GM23248 (cell line): Measurements from ENCODE around the gene ARRB1. TPM values are rescaled to one million over a fixed set of nuclear protein-coding genes. Genes with fewer than 3 reads are reported as not detected.

Experiments
- DNase-seq: peaks from one replicate; pipeline ENCODE4 v3.0.0-alpha.2; 2015
- H2AFZ ChIP-seq: fragments of 200-600 bp; sonication (generic); 2 replicates; pipeline ENCODE4 v1.6.1; 2016; ENCODE audit warnings: antibody characterized with exemption
- H3F3A ChIP-seq: fragments of 200-600 bp; sonication (generic); 2 replicates; pipeline ENCODE4 v1.6.1; 2016; ENCODE audit warnings: mild to moderate bottlenecking, antibody characterized with exemption, mixed run types; ENCODE audit not compliant: insufficient read depth
- H3K27ac ChIP-seq: fragments of 200-600 bp; sonication (generic); 2 replicates; pipeline ENCODE4 v1.5.1; 2016; ENCODE audit warnings: mild to moderate bottlenecking
- H3K27me3 ChIP-seq: fragments of 200-600 bp; sonication (generic); replicated peaks from 2 replicates; pipeline ENCODE4 v1.6.1; 2016; ENCODE audit warnings: mild to moderate bottlenecking; ENCODE audit not compliant: insufficient read depth
- H3K36me3 ChIP-seq: fragments of 200-600 bp; sonication (generic); 2 replicates; pipeline ENCODE4 v1.6.1; 2016; ENCODE audit warnings: low read depth, mild to moderate bottlenecking
- H3K4me1 ChIP-seq: fragments of 200-600 bp; sonication (generic); 2 replicates; pipeline ENCODE4 v1.6.1; 2016; ENCODE audit warnings: mild to moderate bottlenecking; ENCODE audit not compliant: insufficient read depth
- H3K4me2 ChIP-seq: fragments of 200-600 bp; sonication (generic); one replicate; pipeline ENCODE4 v1.6.1; 2016; ENCODE audit warnings: mild to moderate bottlenecking; ENCODE audit not compliant: unreplicated experiment
- H3K4me3 ChIP-seq: fragments of 200-600 bp; sonication (generic); 2 replicates; pipeline ENCODE4 v1.5.1; 2016; ENCODE audit warnings: mild to moderate bottlenecking
- H3K79me2 ChIP-seq: fragments of 200-600 bp; sonication (generic); 2 replicates; pipeline ENCODE4 v1.6.1; 2016; ENCODE audit warnings: mild to moderate bottlenecking; ENCODE audit not compliant: insufficient read depth
- H3K9ac ChIP-seq: fragments of 200-600 bp; sonication (generic); 2 replicates; pipeline ENCODE4 v1.6.1; 2016; ENCODE audit warnings: mild to moderate bottlenecking
- H3K9me2 ChIP-seq: fragments of 200-600 bp; sonication (generic); 2 replicates; pipeline ENCODE4 v1.6.1; 2016; ENCODE audit warnings: mixed run types, mild to moderate bottlenecking, moderate library complexity; ENCODE audit not compliant: insufficient read depth
- H3K9me3 ChIP-seq: fragments of 200-600 bp; sonication (generic); one replicate; pipeline ENCODE4 v1.6.1; 2017; ENCODE audit warnings: low read depth
- H4K20me1 ChIP-seq: fragments of 200-600 bp; sonication (generic); 2 replicates; pipeline ENCODE4 v1.6.0; 2016; ENCODE audit not compliant: insufficient read depth
- EZH2 ChIP-seq: fragments of 200-600 bp; sonication (generic); IDR thresholded peaks from 2 replicates; pipeline ENCODE4 v1.6.1; 2018; ENCODE audit warnings: antibody characterized with exemption, mild to moderate bottlenecking; ENCODE audit not compliant: insufficient read depth, poor library complexity, severe bottlenecking
- EZH2phosphoT487 ChIP-seq: fragments of 200-600 bp; sonication (generic); IDR thresholded peaks from 2 replicates; pipeline ENCODE4 v1.6.1; 2018; ENCODE audit warnings: antibody characterized with exemption, moderate library complexity, mild to moderate bottlenecking, low read depth; ENCODE audit not compliant: insufficient read depth
- WGBS, 2 experiments: methylation state at CpG; one replicate each; pipeline ENCODE4 v1.1.6; 2015 to 2017; ENCODE audit warnings: low lambda C conversion rate in 2 of 2, low coverage in 1 of 2; ENCODE audit errors: missing lambda C conversion rate in 2 of 2; 5-methylcytosine and 5-hydroxymethylcytosine counted together
- in situ Hi-C: fragments of 300-500 bp; cut with MboI; formaldehyde crosslinking; loops from 2 replicates; pipeline ENCODE4 v1.15.0; 2020
- polyA plus RNA-seq: library from polyadenylated mRNA; unstranded; fragments of >200 nt; fragmentation: Nextera tagmentation; extraction: Ambion mirVana; gene quantifications from 2 replicates; pipeline ENCODE4 v1.2.1, GENCODE V29; 2016
- total RNA-seq: library from RNA; depleted of rRNA; stranded (reverse); fragments of >200 nt; shearing (Covaris generic); gene quantifications from 2 replicates; pipeline ENCODE4 v1.2.3, GENCODE V29; 2014

The ARRB1 gene
- total and polyA plus RNA-seq, 2 experiments from 2014 or later: 2.0 to 3.1 TPM

- Histone ChIP-seq H3K9me2 (no peaks in the 10 kb centered on the region), H3K4me1 (no peaks in the 10 kb centered on the region), H3K4me2 (peak within 1 kb of the TSS; percentile 35), H3K27ac (no peak within 1 kb of the TSS), H3K9ac (no peak within 1 kb of the TSS), H3K36me3 (no peaks in the 10 kb centered on the region), H3K4me3 (peak within 1 kb of the TSS; percentile 65), H3K27me3 (peaks cover 44% of the 10 kb centered on the region), H3K9me3 (no peaks in the 10 kb centered on the region), H3F3A (no peaks in the 10 kb centered on the region), H3K79me2 (no peaks in the 10 kb centered on the region), H4K20me1 (no peaks in the 10 kb centered on the region), H2AFZ (peak within 1 kb of the TSS; percentile 50; the same call in 1 of the 2 replicates)
- in situ Hi-C loops: loop anchor here (10.0 kb wide), 1 partner anchor 106 kb away; no protein-coding TSS in a partner anchor
- TF ChIP-seq EZH2phosphoT487 (no peak), EZH2 (peak; percentile 92)
- peak; percentile 5 for DNase-seq
- 3 to 5% methylated on average over 21 to 33 of the region's 58 CpGs for WGBS, 2 experiments
Observed at GRCh38 chr11:75240311-75241035, 111.0 kb downstream of the ARRB1 start, which contains the start of gene TPBGL. Gene TPBGL (plus strand): TSS chr11:75240774. CDS start chr11:75241050, 276 bp downstream.

GRCh38 chr11:75239531-75240290 is 111.8 kb downstream of the ARRB1 start:
- H3K9ac ChIP-seq: no peak overlapping the region
- no peaks in the 10 kb centered on the region for H3K4me1 ChIP-seq
- no peak overlapping the region for H2AFZ ChIP-seq
- H3K4me2 ChIP-seq: no peak overlapping the region
- no peak for DNase-seq
- TF ChIP-seq EZH2phosphoT487 (no peak), EZH2 (no peak)
- no peaks in the 10 kb centered on the region for H3F3A ChIP-seq
- in situ Hi-C loops: loop anchor here (10.0 kb wide), 1 partner anchor 105 kb away; no protein-coding TSS in a partner anchor
- peaks cover 37% of the 10 kb centered on the region for H3K27me3 ChIP-seq
- H4K20me1 ChIP-seq: no peaks in the 10 kb centered on the region
- no peaks in the 10 kb centered on the region for H3K9me3 ChIP-seq
- H3K27ac ChIP-seq: no peak overlapping the region
- no peaks in the 10 kb centered on the region for H3K9me2 ChIP-seq
- whole genome bisulfite sequencing, 2 experiments: 43 to 48% methylated on average over 10 of the region's 10 CpGs
- no peaks in the 10 kb centered on the region for H3K36me3 ChIP-seq
- H3K4me3 ChIP-seq: no peak overlapping the region
- H3K79me2 ChIP-seq: no peaks in the 10 kb centered on the region

- H3K9me2 ChIP-seq: no peaks in the 10 kb centered on the region
- peaks cover 29% of the 10 kb centered on the region for H3K27me3 ChIP-seq
- in situ Hi-C loops: no loop called here
- no peaks in the 10 kb centered on the region for H3F3A ChIP-seq
- DNase-seq: no peak
- H3K36me3 ChIP-seq: no peaks in the 10 kb centered on the region
- H3K4me3 ChIP-seq: no peak overlapping the region
- H3K4me2 ChIP-seq: no peak overlapping the region
- no peak overlapping the region for H2AFZ ChIP-seq
- H3K4me1 ChIP-seq: no peaks in the 10 kb centered on the region
- H3K9me3 ChIP-seq: no peaks in the 10 kb centered on the region
- TF ChIP-seq EZH2: no peak
- TF ChIP-seq EZH2phosphoT487: no peak
- WGBS, 2 experiments: 58 to 59% methylated on average over 9 of the region's 9 CpGs
- no peak overlapping the region for H3K9ac ChIP-seq
- no peak overlapping the region for H3K27ac ChIP-seq
- H3K79me2 ChIP-seq: no peaks in the 10 kb centered on the region
- H4K20me1 ChIP-seq: no peaks in the 10 kb centered on the region
Observed at GRCh38 chr11:75238595-75239440, 112.6 kb downstream of the ARRB1 start.

GRCh38 chr11:75237050-75237449 is 114.4 kb downstream of the ARRB1 start:
- H3K9ac ChIP-seq: no peak overlapping the region
- no peak overlapping the region for H2AFZ ChIP-seq
- no peaks in the 10 kb centered on the region for H3K9me2 ChIP-seq
- H3K79me2 ChIP-seq: no peaks in the 10 kb centered on the region
- TF ChIP-seq EZH2 (no peak), EZH2phosphoT487 (no peak)
- 64 to 75% methylated on average over 8 of the region's 8 CpGs for WGBS, 2 experiments
- H3K4me3 ChIP-seq: no peak overlapping the region
- H3K9me3 ChIP-seq: no peaks in the 10 kb centered on the region
- H4K20me1 ChIP-seq: no peaks in the 10 kb centered on the region
- H3K27ac ChIP-seq: no peak overlapping the region
- H3F3A ChIP-seq: no peaks in the 10 kb centered on the region
- no peak for DNase-seq
- in situ Hi-C loops: no loop called here
- no peak overlapping the region for H3K4me2 ChIP-seq
- H3K27me3 ChIP-seq: peaks cover 13% of the 10 kb centered on the region
- H3K36me3 ChIP-seq: no peaks in the 10 kb centered on the region
- H3K4me1 ChIP-seq: no peaks in the 10 kb centered on the region
